Left renal pelvis (tissue), 4 donors: Measurements from ENCODE around the gene ADAMTS17. TPM values are rescaled to one million over a fixed set of nuclear protein-coding genes. Genes with fewer than 3 reads are reported as not detected.

Experiments used
- DNase-seq, 4 donors: peaks; one replicate each; pipeline ENCODE4 v3.0.0-alpha.2; 2013; ENCODE audit warnings: low read depth in 4 of 4, low spot score in 3 of 4
- polyA plus RNA-seq, 4 donors: library from polyadenylated mRNA; unstranded; fragments of 120-200 nt; gene quantifications; one replicate each; pipeline ENCODE4 v1.2.1, GENCODE V29; 2013; ENCODE audit not compliant: insufficient read length in 4 of 4

Gene ADAMTS17
- polyA plus RNA-seq, 4 donors = 1.5 to 6.3 (median 2.0) TPM

DNA sequence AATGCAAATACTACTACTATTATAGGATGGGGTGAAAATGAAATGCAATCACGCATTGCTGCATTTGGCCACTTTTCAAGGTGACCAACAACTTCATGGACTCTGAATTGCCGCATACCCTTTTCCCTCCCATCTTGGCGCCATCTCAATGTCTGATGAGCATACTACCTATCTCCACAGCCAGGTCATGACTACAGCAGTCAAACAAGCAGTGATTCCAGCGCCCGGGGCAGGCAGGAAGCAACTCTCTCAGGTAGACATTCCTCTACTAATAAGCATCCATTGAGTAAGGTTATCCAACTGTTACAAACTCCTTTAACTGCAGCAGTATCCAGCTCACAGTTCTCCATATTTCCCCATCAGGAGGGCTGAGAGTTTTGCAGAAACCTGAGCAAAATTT is 155.4 kb downstream of the ADAMTS17 start:
- no peak for DNase-seq

DNA sequence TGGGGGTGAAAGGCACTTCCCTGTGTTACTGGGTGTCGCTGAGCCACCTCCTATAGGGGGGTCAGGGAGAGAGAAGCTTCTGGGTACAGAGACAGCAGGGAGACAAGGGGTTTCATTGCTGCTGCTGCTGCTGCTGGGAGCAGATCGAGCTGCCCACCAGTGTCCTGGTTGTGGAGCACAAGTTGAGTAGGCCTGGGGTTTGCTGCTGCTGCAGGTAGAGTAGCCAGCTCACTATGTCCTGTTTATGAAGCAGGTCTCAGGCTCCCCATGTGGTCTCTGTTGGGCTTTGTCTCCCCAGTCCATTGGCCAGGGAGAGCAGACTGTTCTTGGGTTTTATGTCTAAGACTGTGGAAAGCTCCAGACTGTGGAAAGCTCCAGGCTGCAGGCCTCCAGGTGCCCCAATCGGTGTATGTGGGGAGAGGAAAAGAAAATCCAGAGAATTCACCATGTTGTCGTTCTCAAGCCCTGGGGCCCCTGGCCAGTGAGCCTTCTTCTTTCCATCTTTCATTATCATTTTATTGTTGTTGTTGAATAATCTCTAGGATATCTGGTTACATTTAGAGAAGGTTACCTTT is 157.8 kb downstream of the ADAMTS17 start:
- no peak for DNase-seq

DNA sequence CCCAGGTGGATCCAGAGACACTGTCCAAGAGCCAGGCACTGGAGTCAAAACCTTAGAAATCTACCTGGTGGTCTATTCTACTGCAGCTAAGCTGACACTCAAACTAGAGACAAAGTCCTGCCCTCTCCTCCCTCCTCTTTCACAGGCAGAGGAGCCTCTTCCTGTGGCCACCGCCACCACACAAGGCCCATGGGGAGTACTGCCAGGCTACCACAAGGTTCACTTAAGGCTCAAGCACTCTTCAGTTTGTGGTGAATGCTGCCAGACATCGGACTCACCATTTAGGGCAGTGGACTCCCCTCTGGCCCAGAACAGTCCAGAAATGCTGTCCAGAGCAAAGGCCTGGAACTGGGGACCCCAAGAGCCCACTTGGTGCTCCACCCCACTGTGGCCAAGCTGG is 160.9 kb downstream of the ADAMTS17 start:
- no peak for DNase-seq

DNA sequence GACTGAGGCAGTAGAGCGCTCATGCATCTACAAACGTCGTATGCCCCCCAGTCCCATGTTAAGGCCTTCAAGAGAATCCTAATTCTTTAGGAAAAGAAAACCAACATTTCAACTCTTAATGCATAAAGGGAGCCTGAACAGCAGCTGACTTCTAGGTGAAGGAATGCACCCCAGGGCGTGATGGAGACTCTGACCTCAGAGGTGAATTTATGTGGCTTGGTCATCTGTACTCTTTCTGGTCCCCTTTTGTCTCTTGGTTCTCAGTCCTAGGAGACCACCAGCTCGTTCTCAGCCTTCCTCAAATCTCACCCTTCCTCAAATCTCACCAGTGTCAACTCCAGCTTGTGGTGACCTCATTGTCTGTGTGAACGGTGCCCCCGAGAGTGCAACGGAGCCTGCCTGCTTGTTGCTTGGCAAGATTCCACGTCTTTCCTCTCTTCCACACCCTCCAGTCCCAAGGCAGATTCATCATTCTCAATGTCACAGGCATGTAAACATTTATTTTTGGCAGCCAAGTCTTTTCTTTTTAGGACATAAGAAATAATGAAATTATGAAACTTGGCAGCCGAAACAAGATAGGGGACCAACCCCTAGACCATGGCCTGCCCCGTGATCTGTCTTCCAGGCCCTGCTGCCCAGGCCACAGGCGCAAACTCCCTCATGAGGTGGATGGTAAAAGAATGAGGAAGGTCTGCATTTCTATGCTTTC is 166.2 kb downstream of the ADAMTS17 start:
- no peak for DNase-seq

DNA sequence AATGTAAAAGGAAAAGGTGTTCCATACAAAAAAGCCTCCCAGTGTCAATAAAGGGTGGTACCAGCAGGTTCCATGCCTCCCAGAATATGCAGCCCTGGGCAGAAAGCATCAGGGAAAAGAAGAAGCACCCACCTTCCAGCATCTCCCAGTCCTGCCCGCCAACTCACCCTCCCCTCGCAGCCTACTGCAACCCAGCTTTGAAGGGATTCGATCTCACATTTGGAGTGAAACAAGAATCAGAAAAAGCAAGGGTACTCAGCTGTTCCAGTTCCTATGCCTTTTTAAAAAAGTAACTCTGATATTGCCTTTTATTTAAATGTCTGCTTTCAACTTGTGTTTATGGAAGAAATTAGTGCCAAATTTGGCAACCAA is 166.9 kb downstream of the ADAMTS17 start:
- no peak for DNase-seq

DNA sequence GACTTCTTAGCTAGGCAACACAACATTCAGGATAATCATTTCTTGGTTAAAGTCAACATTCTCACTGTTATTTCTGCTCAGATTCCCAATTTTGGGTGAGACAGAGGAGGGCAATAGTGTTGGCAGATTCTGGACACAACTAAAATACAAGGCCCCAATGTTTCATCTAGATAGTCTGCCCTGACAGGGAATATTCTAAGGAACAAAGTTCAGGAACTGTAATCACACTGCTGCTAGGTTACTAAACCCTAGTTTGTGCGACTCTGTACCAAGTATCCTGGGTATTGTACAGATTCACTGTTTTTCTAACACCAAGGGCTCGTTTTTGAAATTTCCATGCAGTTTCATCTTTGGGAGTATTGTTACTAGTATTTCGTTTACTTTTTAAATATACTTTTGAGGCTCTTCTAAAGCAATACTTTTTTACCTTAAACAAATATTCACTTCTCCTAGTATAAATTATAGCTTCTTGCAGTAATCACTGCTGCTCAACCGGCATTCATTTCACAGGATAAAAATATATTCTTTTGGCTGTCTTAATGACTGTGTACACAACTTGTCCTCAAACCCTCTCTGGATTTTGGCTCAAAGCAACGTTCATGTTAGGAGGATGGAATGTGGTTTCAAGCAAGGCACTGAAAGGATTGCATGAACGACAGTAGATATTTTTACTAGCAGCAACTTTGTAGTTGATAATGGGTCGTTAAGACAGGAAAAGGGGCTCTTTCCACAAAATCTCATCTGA is 167.4 kb downstream of the ADAMTS17 start:
- no peak for DNase-seq

DNA sequence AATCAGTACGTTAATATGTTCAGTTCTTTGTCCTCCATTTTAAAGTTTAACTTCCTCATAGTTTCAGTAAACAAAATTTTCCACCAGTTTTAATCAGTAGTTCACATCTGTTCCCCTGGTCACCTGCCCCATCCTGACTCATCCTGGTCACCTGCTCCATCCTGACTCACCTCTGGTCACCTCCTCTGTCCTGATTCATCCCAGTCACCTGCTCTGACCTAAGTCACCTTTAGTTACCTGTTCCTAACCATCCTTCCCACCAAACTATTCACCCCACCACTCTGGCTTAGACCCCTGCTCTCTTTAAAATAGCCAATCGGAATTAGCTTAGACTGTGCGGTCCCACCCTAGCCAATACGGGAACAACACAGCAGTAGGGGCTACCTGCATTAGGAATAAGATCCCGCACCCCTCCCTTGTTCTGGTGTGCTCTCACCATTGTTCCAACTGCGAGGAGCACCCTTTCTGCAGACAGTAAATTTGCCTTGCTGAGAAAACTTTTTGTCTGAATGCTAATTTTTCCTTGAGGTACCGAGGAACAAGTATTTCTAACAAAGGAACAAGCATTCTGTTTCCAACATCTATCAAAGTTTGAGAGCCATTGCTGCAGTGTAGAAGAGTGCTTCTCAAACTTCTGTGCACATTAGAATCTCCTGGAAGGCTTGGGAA is 169.3 kb downstream of the ADAMTS17 start:
- no peak for DNase-seq

DNA sequence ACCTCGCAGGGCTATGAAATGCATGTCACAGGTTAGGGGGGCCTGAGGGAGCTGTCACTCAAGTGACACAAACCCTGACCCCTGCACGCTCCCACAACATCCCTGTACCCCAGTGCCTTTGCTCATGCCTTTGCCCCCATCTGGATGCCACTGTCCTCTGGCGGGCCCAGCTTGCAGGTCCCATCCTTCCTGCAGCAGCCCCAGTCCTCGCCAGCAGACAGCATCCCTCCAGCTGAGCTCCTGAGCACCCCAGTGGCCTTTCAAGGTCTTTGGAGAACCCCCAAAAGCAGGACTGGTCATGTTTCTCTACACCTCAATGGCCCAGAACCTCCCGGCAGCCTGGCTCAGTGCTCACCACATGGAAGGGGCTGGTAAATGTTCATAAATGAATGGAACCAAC is 170.4 kb downstream of the ADAMTS17 start:
- no peak for DNase-seq

DNA sequence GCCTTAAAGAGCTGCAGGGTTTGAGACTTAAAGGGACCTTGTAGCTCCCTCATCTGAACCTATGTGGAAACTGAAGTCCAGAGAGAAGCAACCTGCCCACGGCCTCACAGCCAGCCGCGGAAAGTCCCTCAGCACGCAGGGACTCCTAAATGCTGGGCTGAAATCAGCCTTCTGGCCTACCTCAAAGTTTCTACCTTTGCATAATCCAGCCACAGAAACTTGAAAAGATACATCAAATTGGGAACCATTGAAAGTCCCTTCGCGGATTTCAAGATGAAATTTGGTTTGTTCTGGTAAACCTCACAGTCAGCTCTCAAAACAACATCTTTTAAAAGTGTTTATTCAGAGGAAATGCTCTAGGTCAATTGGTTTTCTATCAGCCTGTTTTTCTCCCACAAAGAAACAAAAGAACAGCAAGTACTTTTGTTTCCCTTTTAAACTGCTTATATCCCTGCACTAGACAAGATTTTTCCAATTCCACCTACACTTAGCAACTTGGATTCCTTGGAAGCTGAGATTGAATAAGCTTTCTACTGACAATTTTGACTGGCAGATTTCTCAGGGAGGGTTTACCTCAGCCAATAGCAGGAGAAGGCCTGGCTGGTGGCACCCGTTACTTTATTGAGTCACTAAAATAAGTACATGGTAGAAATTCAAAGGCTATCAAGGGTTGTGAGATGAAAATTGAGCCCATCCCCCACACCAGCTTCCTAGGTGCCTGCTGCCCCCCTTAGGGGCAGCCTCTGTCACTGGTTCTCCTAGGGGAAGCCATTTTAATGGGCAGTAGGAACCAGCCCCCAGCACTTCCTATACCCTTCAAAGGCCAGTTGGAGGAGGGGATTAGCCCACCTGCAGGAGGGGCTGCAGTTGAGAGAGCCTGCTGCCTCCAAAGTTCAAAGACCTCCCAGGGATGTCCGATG is 171.2 kb downstream of the ADAMTS17 start:
- no peak for DNase-seq

DNA sequence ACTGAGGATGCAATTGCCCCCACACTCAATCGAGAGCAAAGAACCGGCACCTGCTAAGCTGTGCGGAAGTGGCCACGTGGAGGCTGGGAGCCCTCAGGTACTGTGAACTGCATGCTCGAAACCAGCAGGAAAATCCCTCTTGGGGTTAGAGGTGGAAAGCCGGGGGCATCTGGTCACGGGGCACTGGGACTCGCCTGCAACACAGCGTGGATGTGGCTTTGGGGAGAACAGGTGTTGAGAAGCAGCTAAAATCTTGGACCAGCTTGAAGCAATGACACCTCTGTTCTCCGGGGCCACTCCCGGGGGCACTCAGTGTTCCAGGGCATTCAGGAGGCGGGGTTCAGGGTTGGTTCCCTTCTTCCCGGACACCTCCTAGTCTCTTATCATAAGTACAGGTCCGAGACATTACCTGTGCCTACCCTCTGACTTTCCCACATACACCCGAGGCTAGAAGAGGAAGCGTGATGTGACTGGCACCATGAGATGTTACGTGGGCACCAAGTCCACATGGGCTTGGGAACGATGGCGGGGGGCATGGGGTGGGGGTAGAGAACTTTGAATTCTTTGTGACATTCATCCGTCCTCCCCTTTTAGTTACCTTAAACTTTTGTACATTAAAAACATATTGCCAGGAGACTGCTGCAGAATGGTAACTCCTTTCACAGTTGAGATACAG is 172.0 kb downstream of the ADAMTS17 start:
- no peak for DNase-seq

DNA sequence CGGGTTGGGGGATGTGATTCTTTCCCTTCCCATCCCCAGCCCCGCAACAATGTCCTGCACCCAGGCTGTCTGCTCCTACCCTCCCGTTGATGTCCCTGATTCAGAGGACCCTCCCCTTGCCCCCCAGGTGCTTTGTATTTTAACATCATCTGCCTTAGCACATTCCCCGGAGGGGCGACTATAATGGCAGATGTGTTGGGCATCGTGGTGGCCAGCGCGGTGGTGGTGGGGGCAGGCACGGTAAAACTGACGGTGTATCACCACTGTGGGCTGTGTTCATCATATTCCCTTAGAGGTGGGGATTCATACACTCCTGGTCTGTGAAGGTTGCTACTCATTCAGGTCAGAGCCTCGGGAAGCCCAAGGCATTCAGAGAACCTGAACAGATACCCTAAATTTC is 173.0 kb downstream of the ADAMTS17 start:
- DNase-seq = no peak

DNA sequence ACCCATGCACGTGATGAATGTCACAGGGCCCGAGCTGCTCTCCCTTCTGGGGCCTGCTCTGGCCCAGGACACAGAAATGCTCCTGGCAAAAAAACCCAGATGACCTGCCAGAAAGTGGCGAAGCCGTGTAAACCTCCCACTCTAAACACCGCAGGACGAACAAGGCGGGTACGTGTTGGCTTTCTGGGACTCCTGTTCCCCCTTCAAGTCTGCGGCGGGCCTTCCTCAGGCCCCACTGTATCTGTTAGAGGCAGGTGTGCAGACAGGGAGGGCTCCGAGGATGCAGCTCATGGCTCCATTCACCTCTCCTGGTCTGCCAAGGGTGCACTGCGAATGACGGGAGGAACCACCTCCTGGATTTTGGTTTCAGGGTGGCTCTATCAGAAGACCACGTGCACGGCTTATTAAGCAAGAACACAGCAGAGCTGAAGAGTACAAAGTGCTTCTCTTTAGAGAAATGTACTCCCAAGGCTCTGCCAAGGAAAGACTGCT is 173.8 kb downstream of the ADAMTS17 start:
- no peak for DNase-seq

DNA sequence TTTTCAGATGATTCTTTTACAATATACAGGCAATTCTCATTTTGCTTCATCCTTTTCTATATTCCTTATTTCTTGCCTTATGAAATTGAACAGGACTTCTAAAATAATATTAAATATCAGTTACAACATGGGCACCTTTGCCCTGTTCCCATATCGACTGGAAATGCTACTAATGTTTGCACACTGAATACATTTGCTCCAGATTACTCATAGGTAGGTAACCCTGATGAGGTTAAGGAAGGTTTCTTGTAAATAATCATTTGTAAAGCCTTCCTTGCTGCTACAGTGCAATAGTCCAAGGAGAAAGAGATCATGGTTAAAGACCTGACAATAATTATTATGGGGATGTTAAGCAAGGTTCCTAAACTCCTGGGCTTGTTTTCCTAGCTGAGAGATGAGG is 175.5 kb downstream of the ADAMTS17 start:
- DNase-seq = no peak

DNA sequence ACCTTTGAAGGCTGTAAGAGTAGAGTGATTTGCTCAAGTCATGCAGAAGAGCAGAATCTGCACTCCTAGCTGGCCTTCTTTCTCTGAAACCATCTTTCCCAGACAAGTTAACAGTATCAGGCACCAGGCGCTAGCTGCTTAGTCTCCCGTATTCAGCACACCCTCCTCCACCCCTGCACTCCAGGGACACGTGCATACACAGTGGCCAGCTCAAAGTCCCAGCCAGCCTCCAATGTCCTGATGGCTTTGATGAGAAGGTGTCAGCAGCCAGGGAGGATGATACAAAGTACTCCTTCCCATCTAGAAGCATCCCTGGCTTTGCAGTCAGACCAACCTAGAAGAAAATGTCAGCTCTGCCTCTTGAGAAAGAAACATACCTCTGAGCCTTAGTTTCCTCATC is 177.8 kb downstream of the ADAMTS17 start:
- DNase-seq = no peak

DNA sequence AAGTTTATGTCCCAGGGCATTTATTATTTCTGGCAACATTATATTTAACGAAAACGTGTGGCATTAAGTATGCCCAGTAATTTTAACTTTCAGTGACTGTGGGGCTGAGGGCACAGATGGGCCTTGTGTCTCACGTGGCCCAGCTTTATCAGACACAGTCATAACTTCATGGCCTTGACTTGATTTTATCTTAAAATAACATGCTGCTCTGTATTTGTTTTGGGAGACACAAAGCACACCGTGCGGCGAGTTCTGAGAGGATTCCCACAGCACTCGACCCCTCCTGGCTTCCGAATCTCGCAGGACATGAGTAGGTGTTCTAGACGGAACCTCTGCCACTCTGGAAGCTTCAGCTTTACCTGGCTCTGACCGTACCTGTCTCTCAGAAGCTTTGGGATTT is 180.8 kb downstream of the ADAMTS17 start:
- no peak for DNase-seq

DNA sequence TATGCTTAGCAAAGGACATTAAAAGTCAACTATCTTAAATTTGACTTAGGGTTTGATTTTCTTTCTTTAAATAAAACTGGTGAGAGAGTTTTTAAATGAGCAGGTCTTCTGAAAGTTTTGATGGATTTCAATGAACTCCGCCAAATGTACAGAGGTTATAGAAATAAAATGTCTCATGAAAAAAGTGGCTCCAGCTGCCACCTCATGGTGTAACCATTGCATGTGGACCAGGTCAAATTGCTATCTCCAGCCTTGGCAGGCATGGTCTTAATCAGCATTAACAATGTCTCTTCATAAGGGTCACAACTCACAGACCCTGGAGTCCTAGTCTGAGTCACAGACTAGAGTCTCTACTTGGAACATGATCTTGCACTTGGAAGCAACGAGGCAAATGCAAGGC is 182.3 kb downstream of the ADAMTS17 start:
- DNase-seq = no peak

DNA sequence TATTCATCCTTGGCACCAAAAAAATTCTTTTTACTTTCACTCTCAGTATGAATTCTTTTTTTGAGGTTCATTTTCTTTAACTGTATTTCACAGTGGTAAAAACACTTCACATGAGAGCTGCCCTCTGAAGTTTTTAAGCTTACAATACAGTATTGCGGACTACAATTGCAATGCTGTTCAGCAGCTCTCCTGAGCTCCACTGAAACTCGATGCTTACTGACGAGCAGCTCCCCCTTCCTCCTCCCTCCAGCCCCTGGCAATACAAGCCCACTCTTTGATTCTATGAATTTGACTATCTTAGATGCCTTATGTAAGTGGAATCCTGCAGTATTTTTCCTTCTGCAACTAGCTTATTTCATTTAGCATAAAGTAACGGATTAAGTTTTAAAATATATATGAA is 183.4 kb downstream of the ADAMTS17 start:
- DNase-seq = no peak

DNA sequence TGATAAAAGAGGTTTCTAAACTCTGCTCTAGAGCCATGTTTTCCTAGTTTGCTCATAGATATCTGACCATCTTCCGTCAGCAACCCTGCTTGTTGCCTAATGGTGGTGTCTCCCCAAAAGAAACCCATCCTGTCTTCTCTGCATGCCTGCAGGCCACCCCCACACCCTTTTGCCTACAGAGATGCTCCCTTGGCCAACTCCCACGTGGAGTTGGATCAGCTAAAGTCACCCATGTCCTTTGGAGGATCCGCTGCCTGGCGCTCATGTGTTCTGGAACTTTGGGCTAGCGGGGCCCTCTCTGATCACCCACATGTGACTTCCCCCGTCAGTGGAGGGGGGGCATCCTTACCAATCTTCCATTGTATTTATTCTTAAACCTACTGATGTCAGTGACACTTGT is 185.6 kb downstream of the ADAMTS17 start:
- DNase-seq = no peak

DNA sequence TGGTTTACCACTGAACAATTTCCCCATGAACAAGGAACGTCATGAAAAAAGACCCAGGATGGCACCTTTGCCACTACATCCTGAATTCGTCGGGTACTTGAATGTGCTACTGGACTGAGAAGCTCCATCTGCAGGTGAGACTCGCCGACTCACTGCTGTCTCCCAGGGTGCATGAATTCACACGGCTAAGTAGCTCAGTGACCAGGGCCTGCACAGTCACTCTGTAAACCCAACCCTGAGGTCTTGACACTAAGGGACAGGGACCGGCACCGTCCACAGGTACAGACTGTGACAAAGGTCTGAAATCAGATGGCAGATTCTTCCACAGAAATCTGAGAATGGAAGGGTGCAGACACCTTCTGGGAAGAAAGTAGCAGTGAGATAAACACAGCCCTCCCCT is 187.4 kb downstream of the ADAMTS17 start:
- DNase-seq = no peak

DNA sequence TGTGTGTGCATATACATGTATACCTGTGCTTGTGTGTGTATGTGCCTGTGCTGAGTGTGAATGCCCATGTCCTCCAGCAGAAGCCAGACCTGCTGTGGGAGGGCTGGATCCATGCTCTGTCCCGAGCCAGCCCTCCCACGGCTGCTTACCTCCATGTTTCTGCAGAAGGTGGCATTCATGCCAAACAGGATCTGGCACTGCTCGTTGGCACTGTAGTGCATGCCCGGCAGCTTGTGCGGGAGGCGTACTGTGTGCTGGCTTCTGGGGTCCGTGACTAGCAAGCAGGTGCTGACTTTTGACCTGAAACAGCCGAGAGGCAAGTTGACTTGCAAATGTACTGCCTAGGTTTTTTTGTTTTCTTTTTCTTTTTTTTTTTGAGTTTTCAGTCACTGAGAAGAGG is 189.3 kb downstream of the ADAMTS17 start:
- DNase-seq = no peak
